Loucy (cell line): ENCODE measurements around the gene TDG.

Experiments used
- H2AFZ ChIP-seq: fragments of 200-600 bp; sonication (generic); 2 replicates; pipeline ENCODE4 v1.6.0; 2016; ENCODE audit warnings: antibody characterized with exemption, mild to moderate bottlenecking, low read length, moderate library complexity
- H3F3A ChIP-seq: fragments of 200-600 bp; 2 replicates; pipeline ENCODE4 v1.6.0; 2016; ENCODE audit warnings: antibody characterized with exemption, low read depth, mild to moderate bottlenecking
- H3K27me3 ChIP-seq: fragments of 200-600 bp; sonication (generic); 2 replicates; pipeline ENCODE4 v1.6.1; 2014; ENCODE audit warnings: low read length, mild to moderate bottlenecking; ENCODE audit not compliant: insufficient read depth, poor library complexity, severe bottlenecking
- H3K36me3 ChIP-seq: fragments of 200-600 bp; sonication (generic); 2 replicates; pipeline ENCODE4 v1.6.1; 2016; ENCODE audit warnings: low read length; ENCODE audit not compliant: insufficient read depth
- H3K4me1 ChIP-seq: fragments of 200-600 bp; sonication (generic); 2 replicates; pipeline ENCODE4 v1.5.1; 2014; ENCODE audit warnings: low read length, mild to moderate bottlenecking; ENCODE audit not compliant: insufficient read depth, poor library complexity, severe bottlenecking
- H3K4me2 ChIP-seq: fragments of 200-600 bp; sonication (generic); 2 replicates; pipeline ENCODE4 v1.6.0; 2014; ENCODE audit warnings: antibody characterized with exemption, low read length, low read depth, mild to moderate bottlenecking; ENCODE audit not compliant: poor library complexity, severe bottlenecking
- H3K4me3 ChIP-seq: fragments of 200-600 bp; sonication (generic); 2 replicates; pipeline ENCODE4 v1.5.1; 2014; ENCODE audit warnings: low read length, mild to moderate bottlenecking, mixed read lengths; ENCODE audit not compliant: poor library complexity, severe bottlenecking
- H3K79me2 ChIP-seq: fragments of 200-600 bp; sonication (generic); 2 replicates; pipeline ENCODE4 v1.6.1; 2014; ENCODE audit warnings: low read length; ENCODE audit not compliant: insufficient read depth
- H3K9ac ChIP-seq: fragments of 200-600 bp; sonication (generic); 2 replicates; pipeline ENCODE4 v1.6.0; 2014; ENCODE audit warnings: mild to moderate bottlenecking, low read depth, low read length, moderate library complexity; ENCODE audit not compliant: poor library complexity, severe bottlenecking
- H3K9me2 ChIP-seq: fragments of 200-600 bp; sonication (generic); replicated peaks from 2 replicates; pipeline ENCODE4 v1.6.1; 2016; ENCODE audit warnings: low read depth, low read length, mixed read lengths
- H3K9me3 ChIP-seq: fragments of 200-600 bp; sonication (generic); 2 replicates; pipeline ENCODE4 v1.6.1; 2014; ENCODE audit warnings: mild to moderate bottlenecking, antibody characterized with exemption, low read length, low read depth; ENCODE audit not compliant: insufficient read depth
- H4K20me1 ChIP-seq: fragments of 200-600 bp; sonication (generic); 2 replicates; pipeline ENCODE4 v1.6.0; 2014; ENCODE audit warnings: antibody characterized with exemption, low read length, mild to moderate bottlenecking; ENCODE audit not compliant: insufficient read depth, poor library complexity, severe bottlenecking
- EZH2phosphoT487 ChIP-seq: fragments of 200-600 bp; IDR thresholded peaks from 2 replicates; pipeline ENCODE4 v1.6.1; 2018; ENCODE audit warnings: antibody characterized with exemption, mild to moderate bottlenecking, moderate library complexity, borderline replicate concordance
- TF ChIP-seq, protein P1 (sequence below): fragments of 200-600 bp; sonication (generic); conservative IDR thresholded peaks from 2 replicates; pipeline ENCODE4 v1.5.1; 2014; ENCODE audit warnings: mild to moderate bottlenecking, antibody characterized with exemption, low read length

Gene TDG

DNA sequence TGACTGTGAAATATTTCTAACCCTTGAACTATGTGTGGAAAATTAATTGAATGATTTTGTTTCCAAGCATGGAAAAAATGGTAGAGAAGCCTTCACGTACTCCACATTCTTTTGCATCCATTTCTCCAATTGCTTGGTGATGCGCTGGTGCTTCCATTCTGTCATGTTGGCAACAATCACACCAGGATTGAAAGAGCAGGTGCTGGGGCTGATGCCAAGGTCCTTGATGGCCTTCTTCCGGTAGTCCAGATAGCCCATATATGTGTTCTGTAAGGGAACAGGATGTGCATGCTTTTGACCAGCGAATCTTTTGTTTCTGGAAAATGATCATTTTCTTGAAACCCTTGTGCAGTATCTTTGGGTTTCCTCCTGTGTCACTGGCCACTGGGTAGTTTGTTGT is 28.6 kb downstream of the TDG start:
- H3K9me2 ChIP-seq = no peaks in the 10 kb centered on the region
- H3K9me3 ChIP-seq = no peaks in the 10 kb centered on the region
- H3K4me3 ChIP-seq = no peak overlapping the region
- no peak overlapping the region for H3K9ac ChIP-seq
- no peak overlapping the region for H3K4me2 ChIP-seq
- no peak overlapping the region for H2AFZ ChIP-seq
- H3K79me2 ChIP-seq = no peaks in the 10 kb centered on the region
- no peaks in the 10 kb centered on the region for H3F3A ChIP-seq
- TF ChIP-seq, protein P1, sequence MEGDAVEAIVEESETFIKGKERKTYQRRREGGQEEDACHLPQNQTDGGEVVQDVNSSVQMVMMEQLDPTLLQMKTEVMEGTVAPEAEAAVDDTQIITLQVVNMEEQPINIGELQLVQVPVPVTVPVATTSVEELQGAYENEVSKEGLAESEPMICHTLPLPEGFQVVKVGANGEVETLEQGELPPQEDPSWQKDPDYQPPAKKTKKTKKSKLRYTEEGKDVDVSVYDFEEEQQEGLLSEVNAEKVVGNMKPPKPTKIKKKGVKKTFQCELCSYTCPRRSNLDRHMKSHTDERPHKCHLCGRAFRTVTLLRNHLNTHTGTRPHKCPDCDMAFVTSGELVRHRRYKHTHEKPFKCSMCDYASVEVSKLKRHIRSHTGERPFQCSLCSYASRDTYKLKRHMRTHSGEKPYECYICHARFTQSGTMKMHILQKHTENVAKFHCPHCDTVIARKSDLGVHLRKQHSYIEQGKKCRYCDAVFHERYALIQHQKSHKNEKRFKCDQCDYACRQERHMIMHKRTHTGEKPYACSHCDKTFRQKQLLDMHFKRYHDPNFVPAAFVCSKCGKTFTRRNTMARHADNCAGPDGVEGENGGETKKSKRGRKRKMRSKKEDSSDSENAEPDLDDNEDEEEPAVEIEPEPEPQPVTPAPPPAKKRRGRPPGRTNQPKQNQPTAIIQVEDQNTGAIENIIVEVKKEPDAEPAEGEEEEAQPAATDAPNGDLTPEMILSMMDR = no peak
- no peak for TF ChIP-seq EZH2phosphoT487
- no peaks in the 10 kb centered on the region for H4K20me1 ChIP-seq
- no peaks in the 10 kb centered on the region for H3K4me1 ChIP-seq
- peaks cover 5% of the 10 kb centered on the region; the same call in 1 of the 2 replicates for H3K36me3 ChIP-seq
- no peaks in the 10 kb centered on the region for H3K27me3 ChIP-seq

DNA sequence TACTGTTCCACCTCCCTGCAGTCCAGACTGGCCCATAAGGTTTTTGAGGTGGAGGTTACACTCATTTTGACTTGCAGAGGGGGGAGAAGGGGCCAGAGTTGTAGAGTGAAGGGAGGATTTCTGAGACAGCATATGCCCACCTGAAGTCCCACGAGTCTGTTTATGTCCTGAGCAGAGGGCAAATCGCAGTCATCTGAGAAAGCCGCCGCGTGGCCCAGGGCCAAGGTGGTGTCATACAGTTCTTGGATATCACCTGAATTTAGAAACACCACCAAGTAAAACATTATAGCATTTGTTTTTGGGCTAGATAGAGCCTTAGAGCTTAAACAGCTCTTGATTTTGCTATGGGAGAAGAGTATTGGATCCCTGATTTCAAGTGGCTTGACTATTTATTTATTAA is 30.9 kb downstream of the TDG start:
- Histone ChIP-seq H3K9ac (no peak overlapping the region), H3K9me3 (no peaks in the 10 kb centered on the region), H3K27me3 (no peaks in the 10 kb centered on the region), H3K36me3 (no peaks in the 10 kb centered on the region), H4K20me1 (no peaks in the 10 kb centered on the region), H3K79me2 (no peaks in the 10 kb centered on the region), H3K4me1 (no peaks in the 10 kb centered on the region), H3K4me3 (no peak overlapping the region), H3K4me2 (no peak overlapping the region), H3K9me2 (no peaks in the 10 kb centered on the region), H3F3A (no peaks in the 10 kb centered on the region), H2AFZ (no peak overlapping the region)
- TF ChIP-seq, protein P1 = no peak
- no peak for TF ChIP-seq EZH2phosphoT487

GRCh38 chr12:103997286-103997900 is 31.7 kb downstream of the TDG start:
- Histone ChIP-seq H2AFZ (no peak overlapping the region), H3K79me2 (no peaks in the 10 kb centered on the region), H3K27me3 (no peaks in the 10 kb centered on the region), H3K4me2 (no peak overlapping the region), H4K20me1 (no peaks in the 10 kb centered on the region), H3K4me1 (no peaks in the 10 kb centered on the region), H3K9me2 (no peaks in the 10 kb centered on the region), H3K4me3 (no peak overlapping the region), H3K9ac (no peak overlapping the region), H3K9me3 (no peaks in the 10 kb centered on the region), H3K36me3 (no peaks in the 10 kb centered on the region), H3F3A (no peaks in the 10 kb centered on the region)
- TF ChIP-seq EZH2phosphoT487 = no peak
- TF ChIP-seq, protein P1 = no peak
